GM23338 (cell line): ENCODE results near the gene PTOV1. TPM values are rescaled to one million over a fixed set of nuclear protein-coding genes. Genes with fewer than 3 reads are reported as not detected.

Experiments
- ATAC-seq: fragments of 200-7000 bp; cut with Tn5 transposase; 3 replicates; pipeline ENCODE4 v1.9.1; 2020
- DNase-seq: peaks from one replicate; pipeline ENCODE4 v3.0.0-alpha.2; 2015; ENCODE audit warnings: low spot score
- H2AFZ ChIP-seq: fragments of 200-600 bp; sonication (generic); 2 replicates; pipeline ENCODE4 v1.8.0; 2016; ENCODE audit warnings: antibody characterized with exemption, mild to moderate bottlenecking, moderate library complexity
- H3F3A ChIP-seq: fragments of 200-600 bp; sonication (generic); replicated peaks from 2 replicates; pipeline ENCODE4 v1.8.0; 2017; ENCODE audit warnings: antibody characterized with exemption, mixed run types, low read depth
- H3K27ac ChIP-seq: fragments of 200-600 bp; sonication (generic); 2 replicates; pipeline ENCODE4 v1.6.1; 2016; ENCODE audit warnings: low read depth
- H3K27me3 ChIP-seq: fragments of 200-600 bp; sonication (generic); 2 replicates; pipeline ENCODE4 v1.8.0; 2016; ENCODE audit warnings: mild to moderate bottlenecking, mixed run types, moderate library complexity; ENCODE audit not compliant: insufficient read depth
- H3K36me3 ChIP-seq: fragments of 200-600 bp; sonication (generic); 2 replicates; pipeline ENCODE4 v1.8.0; 2016; ENCODE audit warnings: mild to moderate bottlenecking; ENCODE audit not compliant: insufficient read depth
- H3K4me1 ChIP-seq: fragments of 200-600 bp; sonication (generic); 2 replicates; pipeline ENCODE4 v1.8.0; 2016; ENCODE audit warnings: mild to moderate bottlenecking, moderate library complexity; ENCODE audit not compliant: insufficient read depth
- H3K4me2 ChIP-seq: fragments of 200-600 bp; sonication (generic); 2 replicates; pipeline ENCODE4 v1.7.1; 2017; ENCODE audit warnings: mixed run types
- H3K4me3 ChIP-seq: fragments of 200-600 bp; sonication (generic); 2 replicates; pipeline ENCODE4 v1.6.1; 2016; ENCODE audit warnings: mixed run types
- H3K79me2 ChIP-seq: fragments of 200-600 bp; sonication (generic); replicated peaks from 2 replicates; pipeline ENCODE4 v1.8.0; 2017; ENCODE audit warnings: mild to moderate bottlenecking; ENCODE audit not compliant: insufficient read depth
- H3K9me2 ChIP-seq: fragments of 200-600 bp; sonication (generic); 2 replicates; pipeline ENCODE4 v1.8.0; 2017; ENCODE audit not compliant: insufficient read depth
- H4K20me1 ChIP-seq: fragments of 200-600 bp; sonication (generic); replicated peaks from 2 replicates; pipeline ENCODE4 v1.8.0; 2017; ENCODE audit warnings: mild to moderate bottlenecking; ENCODE audit not compliant: insufficient read depth
- H3K27ac Mint-ChIP-seq: 2 replicates; pipeline ENCODE4 v1.8.0; 2020; ENCODE audit warnings: inconsistent platforms, mild to moderate bottlenecking, moderate library complexity, mixed read lengths
- H3K27me3 Mint-ChIP-seq: 3 replicates; pipeline ENCODE4 v1.8.0; 2022; ENCODE audit warnings: low read depth, mild to moderate bottlenecking, moderate library complexity, mixed read lengths, inconsistent platforms; ENCODE audit not compliant: insufficient read depth, poor library complexity
- H3K36me3 Mint-ChIP-seq: 3 replicates; pipeline ENCODE4 v1.8.0; 2021; ENCODE audit warnings: low read depth, mild to moderate bottlenecking, inconsistent platforms, moderate library complexity, mixed read lengths
- H3K4me1 Mint-ChIP-seq: 3 replicates; pipeline ENCODE4 v1.8.0; 2020; ENCODE audit warnings: mild to moderate bottlenecking, inconsistent platforms, mixed read lengths
- H3K4me3 Mint-ChIP-seq: 3 replicates; pipeline ENCODE4 v1.8.0; 2021; ENCODE audit warnings: moderate library complexity, mild to moderate bottlenecking, inconsistent platforms, mixed read lengths
- H3K9me3 Mint-ChIP-seq: 3 replicates; pipeline ENCODE4 v1.8.0; 2020; ENCODE audit warnings: moderate library complexity, mild to moderate bottlenecking, inconsistent platforms, mixed read lengths
- CREB1 ChIP-seq: fragments of 250-450 bp; sonication (Bioruptor Pico); IDR thresholded peaks from 2 replicates; pipeline ENCODE4 v1.5.0; 2020; ENCODE audit warnings: low read depth, mild to moderate bottlenecking, moderate library complexity
- CTCF ChIP-seq, 2 experiments: fragments of 200-600 bp in 1 of 2; sonication (generic) in 1 of 2; conservative IDR thresholded peaks; 2 replicates each; pipeline versions ENCODE4 v1.5.1 to v1.6.1; 2016 to 2017; ENCODE audit warnings: antibody characterized with exemption in 2 of 2, low read depth in 2 of 2, mild to moderate bottlenecking in 2 of 2, moderate library complexity in 1 of 2
- EZH2 ChIP-seq: fragments of 200-600 bp; sonication (generic); IDR thresholded peaks from one replicate; pipeline ENCODE4 v1.8.0; 2017; ENCODE audit warnings: antibody characterized with exemption, mild to moderate bottlenecking, low read depth; ENCODE audit not compliant: unreplicated experiment
- EZH2phosphoT487 ChIP-seq: fragments of 200-600 bp; sonication (generic); IDR thresholded peaks from one replicate; pipeline ENCODE4 v1.8.1; 2018; ENCODE audit warnings: antibody characterized with exemption; ENCODE audit not compliant: unreplicated experiment
- NANOG ChIP-seq: IDR thresholded peaks from 2 replicates; pipeline ENCODE4 v1.6.1; 2016; ENCODE audit warnings: antibody characterized with exemption, borderline replicate concordance
- POLR2AphosphoS5 ChIP-seq: IDR thresholded peaks from 2 replicates; pipeline ENCODE4 v1.6.1; 2016; ENCODE audit warnings: antibody characterized with exemption, low read depth
- REST ChIP-seq: IDR thresholded peaks from one replicate; pipeline ENCODE4 v1.6.1; 2018; ENCODE audit warnings: antibody characterized with exemption; ENCODE audit not compliant: unreplicated experiment
- ZNF114 ChIP-seq: fragments of 250-450 bp; sonication (Bioruptor Pico); IDR thresholded peaks from 2 replicates; pipeline ENCODE4 v1.5.0; 2020; ENCODE audit warnings: mild to moderate bottlenecking, moderate library complexity
- ZNF331 ChIP-seq: fragments of 250-450 bp; sonication (Bioruptor Pico); IDR thresholded peaks from 2 replicates; pipeline ENCODE4 v1.5.0; 2020; ENCODE audit warnings: low read depth, mild to moderate bottlenecking, moderate library complexity
- polyA plus RNA-seq: library from polyadenylated mRNA; unstranded; fragments of >200 nt; fragmentation: Nextera tagmentation; extraction: Ambion mirVana; gene quantifications from 2 replicates; pipeline ENCODE4 v1.2.1, GENCODE V29; 2016
- total RNA-seq: library from RNA; depleted of rRNA; stranded (reverse); fragments of >200 nt; shearing (Covaris generic); gene quantifications from 2 replicates; pipeline ENCODE4 v1.2.3, GENCODE V29; 2014

Gene PTOV1
- total and polyA plus RNA-seq, 2 experiments from 2014 or later = 188 to 209 TPM

GRCh38 chr19:49851456-49852259 is 699 bp downstream of the PTOV1 start:
- ATAC-seq (peak; percentile 20), DNase-seq (peak; percentile 87)
- H3K27ac Mint-ChIP-seq = peak overlapping the region; percentile 40; the same call in 1 of the 2 replicates
- H3K9me3 Mint-ChIP-seq = peaks cover 10% of the 10 kb centered on the region; the same call in 2 of the 3 replicates
- peaks cover 24% of the 10 kb centered on the region for H3K4me1 Mint-ChIP-seq
- peaks cover 31% of the 10 kb centered on the region for H4K20me1 ChIP-seq
- H3K27me3 Mint-ChIP-seq = peaks cover 32% of the 10 kb centered on the region
- peaks cover 37% of the 10 kb centered on the region for H3K79me2 ChIP-seq
- 0 out of 2 replicates have a peak, but pooled peaks cover 3% of the 10 kb centered on the region for H3K9me2 ChIP-seq
- H3K4me3 ChIP-seq = peak overlapping the region; percentile 88
- H3K4me3 Mint-ChIP-seq = peak overlapping the region; percentile 85
- no peaks in the 10 kb centered on the region; the same call in 1 of the 2 replicates for H3K36me3 ChIP-seq
- no peak for TF ChIP-seq POLR2AphosphoS5
- TF ChIP-seq NANOG = no peak
- no peak for TF ChIP-seq ZNF114 (CRISPR knock-in tag)
- TF ChIP-seq EZH2 = no peak
- TF ChIP-seq ZNF331 (CRISPR knock-in tag) = no peak
- no peaks in the 10 kb centered on the region for H3K27me3 ChIP-seq
- peaks cover 51% of the 10 kb centered on the region for H3K36me3 Mint-ChIP-seq
- H3K27ac ChIP-seq = peak overlapping the region; percentile 72; the same call in 1 of the 2 replicates
- peaks cover 21% of the 10 kb centered on the region for H3K4me1 ChIP-seq
- peak overlapping the region; percentile 95 for H3K4me2 ChIP-seq
- peaks cover 33% of the 10 kb centered on the region for H3F3A ChIP-seq
- H2AFZ ChIP-seq = no peak overlapping the region

- H3K4me3 ChIP-seq = peak overlapping the region; percentile 88
- TF ChIP-seq CTCF (conservative IDR thresholded peaks at IDR 0.05; ENCODE audit: low read depth in 2 of 2) = no peak
- TF ChIP-seq EZH2phosphoT487 = no peak
- TF ChIP-seq POLR2AphosphoS5 = no peak
- TF ChIP-seq REST = no peak
- TF ChIP-seq EZH2 = no peak
- no peak for TF ChIP-seq NANOG
- no peak for TF ChIP-seq ZNF331 (CRISPR knock-in tag)
- TF ChIP-seq CREB1 (CRISPR knock-in tag) = no peak
These were observed 1.7 kb downstream of the PTOV1 start for GRCh38 chr19:49852631-49853126.

More at GRCh38 chr19:49852631-49853126, 1.7 kb downstream of the PTOV1 start:
- Mint-ChIP-seq H3K4me1 (peaks cover 24% of the 10 kb centered on the region), H3K27me3 (peaks cover 41% of the 10 kb centered on the region), H3K9me3 (peaks cover 10% of the 10 kb centered on the region; the same call in 1 of the 3 replicates), H3K27ac (0 out of 2 replicates have a peak overlapping the region, but pooled peaks have one; percentile 3), H3K4me3 (peak overlapping the region; percentile 85), H3K36me3 (peaks cover 59% of the 10 kb centered on the region)
- no peak overlapping the region for H2AFZ ChIP-seq
- ATAC-seq (no peak), DNase-seq (no peak)
- no peaks in the 10 kb centered on the region for H3K27me3 ChIP-seq
- H4K20me1 ChIP-seq = peaks cover 31% of the 10 kb centered on the region
- H3K9me2 ChIP-seq = 0 out of 2 replicates have a peak, but pooled peaks cover 3% of the 10 kb centered on the region
- H3K79me2 ChIP-seq = peaks cover 37% of the 10 kb centered on the region
- H3K27ac ChIP-seq = no peak overlapping the region
- H3K4me2 ChIP-seq = peak overlapping the region; percentile 95
- no peaks in the 10 kb centered on the region; the same call in 1 of the 2 replicates for H3K36me3 ChIP-seq
- peaks cover 38% of the 10 kb centered on the region for H3F3A ChIP-seq
- peaks cover 21% of the 10 kb centered on the region for H3K4me1 ChIP-seq
